Left cardiac atrium (tissue), 4 donors: Measurements from ENCODE around the gene SNU13. TPM values are rescaled to one million over a fixed set of nuclear protein-coding genes. Genes with fewer than 3 reads are reported as not detected.
A peak's percentile ranks its signal among the peaks of the same experiment; 100 is the strongest.
"Not testable (repeated sequence)": the region's sequence is repeated elsewhere in the genome, so short reads cannot be mapped to it uniquely, and the experiment has no call there.

Experiments used
- ATAC-seq, 2 donors: fragments of 200-7000 bp; cut with Tn5 transposase; one replicate each; pipeline ENCODE4 v1.9.1; 2020; ENCODE audit warnings: mild to moderate bottlenecking in 2 of 2, moderate library complexity in 2 of 2
- DNase-seq: peaks from one replicate; pipeline ENCODE4 v3.0.0-alpha.2; 2020
- intact Hi-C, 2 donors: fragments of 100-400 bp; cut with DNase I; formaldehyde crosslinking; loops; one replicate each; pipeline versions ENCODE4 v1.14.1 to v1.15.1; 2022 to 2023
- total RNA-seq, 2 donors: library from RNA; stranded (reverse); fragmentation: NEBNext Ultra II Directional; extraction: Animal tissue kit (Norgen Biotek cat#: 25700); gene quantifications; one replicate each; pipeline ENCODE4 v1.2.1, GENCODE V29; 2021
- donor health status: DM: no; HTN: yes; CAD: no.
- donor health status: DM: no; HTN: yes; CAD: no; lungs with severe emphysema.
- donor health status: DM: yes; HTN: yes; CAD: no.
- donor health status: Dilated cardiomyopathy.

Gene SNU13
- total RNA-seq, 2 donors from 2014 or later: 178 to 226 TPM

DNA sequence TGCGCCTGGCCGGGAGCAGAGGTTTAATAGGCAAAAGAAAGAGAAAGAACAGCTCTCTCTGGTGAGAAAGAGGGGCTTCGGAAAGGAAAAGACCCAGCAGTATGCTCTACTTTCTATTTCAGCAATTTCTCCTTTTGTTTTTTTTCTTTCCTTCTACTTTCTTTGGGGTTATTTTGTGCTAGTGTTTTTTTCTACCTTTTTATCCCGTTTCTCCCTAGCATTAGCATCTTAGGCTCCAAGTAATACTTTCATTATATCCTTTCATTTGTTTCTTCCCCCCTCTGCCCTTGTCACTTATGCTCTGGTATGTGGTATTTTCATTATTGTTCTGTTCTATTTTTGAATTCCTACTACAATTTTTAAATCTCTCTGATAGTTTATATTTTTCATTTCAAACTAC lies 4.5 kb downstream of the SNU13 start:
- ATAC-seq (no peak), DNase-seq (no peak)
- intact Hi-C loops: no loop called here

DNA sequence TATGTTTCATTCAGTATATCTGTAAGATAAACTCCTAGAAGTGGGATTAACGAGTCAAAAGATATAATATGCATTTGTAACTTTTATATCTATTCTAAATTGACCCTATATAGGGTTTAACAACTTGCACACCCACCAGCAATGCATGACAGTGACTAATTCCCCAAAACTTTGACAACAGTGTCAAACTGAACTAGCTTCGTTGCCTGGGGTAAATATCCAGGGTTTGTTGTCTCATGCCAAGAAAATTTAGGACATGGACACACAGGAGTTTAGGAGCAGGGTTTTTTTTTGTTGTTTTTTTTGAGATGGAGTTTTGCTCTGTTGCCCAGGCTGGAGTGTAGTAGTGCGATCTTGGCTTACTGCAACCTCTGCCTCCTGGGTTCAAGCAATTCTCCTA lies 5.1 kb downstream of the SNU13 start:
- intact Hi-C loops: no loop called here
- ATAC-seq (no peak), DNase-seq (no peak)

DNA sequence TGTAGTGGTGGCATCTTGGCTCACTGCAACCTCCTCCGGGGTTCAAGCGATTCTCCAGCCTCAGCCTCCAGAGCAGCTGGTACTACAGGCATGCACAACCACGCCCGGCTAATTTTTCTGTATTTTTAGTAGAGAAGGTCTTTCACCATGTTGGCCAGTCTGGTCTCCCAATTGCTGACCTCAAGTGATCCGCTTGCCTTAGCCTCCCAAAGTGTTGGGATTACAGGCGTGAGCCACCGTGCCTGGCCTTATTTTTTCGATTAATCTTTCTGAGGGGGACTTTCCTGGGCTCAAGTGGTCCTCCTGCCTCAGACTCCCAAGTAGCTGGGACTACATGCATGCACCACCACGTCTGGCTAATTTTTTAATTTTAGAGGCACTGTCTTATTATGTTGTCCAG lies 5.6 kb downstream of the SNU13 start:
- intact Hi-C loops: no loop called here
- DNase-seq (no peak), ATAC-seq (no peak)

DNA sequence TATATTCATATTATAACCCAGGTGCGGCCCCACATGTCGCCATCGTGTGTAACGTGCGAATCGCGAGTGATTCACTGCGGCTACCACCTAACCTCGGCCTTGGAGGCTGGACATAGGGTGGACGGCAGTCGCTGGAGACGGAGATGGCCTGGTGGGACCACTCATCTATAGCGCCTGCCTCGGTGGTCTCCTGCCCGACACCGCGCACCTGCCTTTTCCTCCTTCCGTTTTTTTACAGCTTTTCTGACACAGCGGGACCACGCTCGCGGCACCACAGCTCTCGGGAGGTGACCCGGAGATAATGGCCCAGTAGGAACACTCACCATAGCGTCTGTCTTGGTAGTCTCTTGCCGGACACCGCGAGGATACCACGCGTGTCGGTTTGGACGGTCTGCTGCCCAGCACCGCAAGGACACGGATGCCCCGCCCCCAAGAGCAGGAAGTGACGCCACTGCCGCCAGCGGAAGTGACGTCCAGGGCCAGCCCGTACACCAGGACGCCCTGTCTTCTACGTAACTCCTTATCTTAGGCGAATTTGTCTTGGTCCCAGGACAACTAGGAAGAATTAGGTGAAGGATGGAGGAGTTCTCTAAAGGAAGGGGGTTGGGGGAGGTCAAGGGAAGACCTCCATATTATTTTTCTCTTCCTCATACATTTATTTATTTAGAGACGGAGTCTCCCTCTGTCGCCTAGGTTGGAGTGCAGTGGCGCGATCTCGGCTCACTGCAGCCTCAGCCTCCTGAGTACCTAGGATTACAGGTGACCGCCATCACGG lies 6.4 kb downstream of the SNU13 start:
- peak; percentile 97 to 98 for ATAC-seq

DNA sequence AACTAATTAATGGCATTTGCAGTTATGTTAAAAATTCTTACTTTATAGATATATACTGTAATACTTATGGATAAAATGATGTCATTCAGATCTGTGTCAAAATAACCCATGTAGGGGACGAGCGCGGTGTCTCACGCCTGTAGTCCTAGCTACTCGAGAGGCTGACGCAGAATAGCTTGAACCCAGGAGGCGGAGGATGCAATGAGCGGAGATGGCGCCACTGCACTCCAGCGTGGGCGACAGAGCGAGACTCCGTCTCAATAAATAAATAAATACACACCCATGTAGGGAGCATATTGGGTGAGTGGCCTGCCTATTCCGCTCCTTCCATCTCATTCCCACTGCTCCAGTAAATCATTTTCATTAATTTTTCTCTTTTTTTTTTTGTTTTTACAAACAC lies 7.1 kb downstream of the SNU13 start:
- intact Hi-C loops: no loop called here
- ATAC-seq: peak; percentile 16 to 31
- no peak for DNase-seq

More for the DNA sequence above, 6.4 kb downstream of the SNU13 start:
- peak; percentile 87 for DNase-seq
- intact Hi-C loops: no loop called here

DNA sequence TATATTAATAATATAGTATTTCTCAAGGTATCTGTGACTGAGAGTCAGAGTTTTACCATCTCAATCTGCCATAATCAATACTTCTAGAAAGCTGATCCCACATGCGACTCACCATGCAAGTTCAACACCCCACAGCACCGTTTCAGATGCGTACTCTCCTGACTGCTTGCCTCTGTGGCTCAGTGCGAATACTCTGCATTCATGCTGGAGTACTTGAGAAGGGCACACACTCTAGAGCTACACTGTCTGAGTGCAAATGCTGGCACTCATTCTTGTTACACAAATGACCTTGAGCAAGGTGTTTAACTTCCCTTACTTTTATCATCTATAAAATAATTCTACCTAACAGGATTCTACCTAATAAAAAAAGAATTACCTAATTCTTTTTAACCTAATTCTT lies 12.5 kb downstream of the SNU13 start:
- no peak for DNase-seq
- intact Hi-C loops: no loop called here
- ATAC-seq: peak; percentile 56 to 60

DNA sequence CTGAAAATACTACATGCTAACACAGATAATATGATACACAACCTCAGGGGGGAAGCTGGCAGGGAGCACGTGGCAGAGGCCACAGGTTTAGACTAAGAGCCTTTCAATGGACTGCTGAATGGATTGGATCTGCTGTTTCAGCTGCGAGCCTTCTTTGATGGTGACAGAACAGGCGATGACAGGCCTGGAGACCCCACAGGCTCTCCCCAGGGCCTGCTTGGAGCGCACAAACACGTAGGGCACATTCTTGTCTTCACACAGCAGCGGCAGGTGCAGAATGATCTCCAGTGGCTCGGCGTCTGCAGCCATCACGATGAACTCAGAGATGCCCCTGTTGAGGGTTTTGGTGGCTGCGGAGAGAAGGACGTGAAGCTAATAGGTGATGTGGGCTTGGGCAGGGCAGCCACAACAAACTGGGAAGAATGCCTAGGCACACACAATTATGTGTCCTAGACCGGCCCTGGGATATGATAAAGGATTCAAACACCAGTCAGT lies 13.8 kb downstream of the SNU13 start:
- peak; percentile 21 to 46 for ATAC-seq
- DNase-seq: no peak
- intact Hi-C loops: no loop called here

DNA sequence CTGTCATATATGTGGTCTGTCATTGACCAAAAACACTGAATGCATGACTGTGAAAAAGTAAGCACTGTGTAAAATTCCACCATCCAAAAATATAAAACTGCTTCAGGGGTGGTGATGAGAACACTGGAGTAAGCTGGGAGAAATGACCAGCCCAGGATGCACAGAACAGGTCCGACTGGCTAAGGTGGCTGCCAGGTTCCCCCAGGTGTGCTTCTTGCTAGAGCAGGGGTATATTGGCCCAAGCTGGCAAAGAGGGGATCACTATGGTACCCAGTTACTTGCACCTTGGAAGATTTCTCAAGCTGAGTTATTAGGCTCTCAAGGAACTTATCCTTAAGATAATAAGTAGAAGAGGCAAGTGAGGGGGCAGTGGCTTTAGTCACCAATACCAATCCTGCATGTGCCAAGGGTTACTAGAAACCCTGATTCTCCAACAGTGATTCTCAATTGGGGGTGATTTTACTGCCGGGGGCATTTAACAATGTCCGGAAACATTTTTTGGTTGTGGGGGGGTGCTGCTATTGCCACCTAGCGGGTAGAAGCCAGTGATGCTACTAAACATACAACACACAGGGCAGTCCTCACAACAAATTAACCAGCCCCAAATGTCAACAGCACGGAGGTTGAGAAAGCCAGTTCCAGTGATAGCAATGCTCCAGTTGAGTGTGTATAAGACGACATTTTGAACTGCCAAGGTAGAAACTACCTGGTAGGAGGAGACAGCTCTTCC lies 15.7 kb downstream of the SNU13 start:
- ATAC-seq (no peak), DNase-seq (no peak)
- intact Hi-C loops: no loop called here

DNA sequence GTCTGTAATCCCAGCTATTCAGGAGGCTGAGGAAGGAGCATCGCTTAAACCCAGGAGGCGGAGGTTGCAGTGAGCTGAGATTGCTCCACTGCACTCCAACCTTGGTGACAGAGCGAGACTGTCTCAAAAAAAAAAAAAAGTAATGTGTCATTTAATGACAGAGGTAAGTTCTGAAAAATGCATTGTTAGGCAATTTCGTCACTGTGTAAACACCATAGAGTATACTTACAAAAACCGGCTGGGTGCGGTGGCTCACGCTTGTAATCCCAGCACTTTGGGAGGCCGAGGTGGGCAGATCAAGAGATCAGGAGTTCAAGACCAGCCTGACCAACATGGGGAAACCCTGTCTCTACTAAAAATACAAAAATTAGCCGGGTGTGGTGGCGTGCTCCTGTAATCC lies 16.6 kb downstream of the SNU13 start:
- intact Hi-C loops, DNase-seq, ATAC-seq: not testable (repeated sequence)

DNA sequence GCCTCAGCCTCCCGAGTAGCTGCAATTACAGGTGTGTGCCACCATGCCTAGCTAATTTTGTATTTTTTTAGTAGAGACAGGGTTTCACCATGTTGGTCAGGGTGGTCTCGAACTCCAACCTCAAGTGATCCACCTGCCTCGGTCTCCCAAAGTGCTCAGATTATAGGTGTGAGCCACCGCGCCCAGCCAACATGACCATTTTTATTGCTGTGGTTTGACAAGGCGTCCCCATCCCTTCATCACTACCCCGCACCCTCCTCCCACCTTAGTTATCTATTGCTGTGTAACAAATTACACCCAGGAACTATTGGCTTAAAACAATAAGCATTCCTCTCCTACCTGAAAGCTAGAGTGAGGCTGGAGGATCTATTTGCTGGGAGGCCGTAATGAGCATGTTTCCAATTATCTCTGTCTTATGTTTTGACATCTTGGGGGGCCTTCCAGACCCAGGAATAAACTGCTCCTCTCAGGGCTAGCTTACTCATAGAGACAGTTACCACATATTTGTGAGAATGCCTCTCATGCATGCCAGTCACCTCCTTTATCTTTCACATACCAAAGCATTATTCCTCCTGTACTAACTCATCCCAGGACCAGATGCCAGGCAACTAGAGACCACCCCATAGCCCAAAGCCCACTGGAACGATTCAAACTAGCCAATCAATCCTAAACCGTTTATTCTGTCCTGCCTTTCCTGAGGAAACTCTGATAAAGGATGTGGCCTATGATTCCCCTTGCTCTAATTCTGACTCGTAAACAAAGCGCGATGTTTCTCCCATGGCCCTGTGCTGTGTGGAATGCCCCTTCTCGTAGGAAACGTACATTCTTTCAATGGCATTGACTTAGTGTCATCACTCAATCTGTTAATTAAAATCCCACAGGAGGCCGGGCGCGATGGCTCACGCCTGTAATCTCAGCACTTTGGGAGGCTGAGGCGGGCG lies 19.4 kb downstream of the SNU13 start:
- intact Hi-C loops: no loop called here
- ATAC-seq (no peak), DNase-seq (no peak)

DNA sequence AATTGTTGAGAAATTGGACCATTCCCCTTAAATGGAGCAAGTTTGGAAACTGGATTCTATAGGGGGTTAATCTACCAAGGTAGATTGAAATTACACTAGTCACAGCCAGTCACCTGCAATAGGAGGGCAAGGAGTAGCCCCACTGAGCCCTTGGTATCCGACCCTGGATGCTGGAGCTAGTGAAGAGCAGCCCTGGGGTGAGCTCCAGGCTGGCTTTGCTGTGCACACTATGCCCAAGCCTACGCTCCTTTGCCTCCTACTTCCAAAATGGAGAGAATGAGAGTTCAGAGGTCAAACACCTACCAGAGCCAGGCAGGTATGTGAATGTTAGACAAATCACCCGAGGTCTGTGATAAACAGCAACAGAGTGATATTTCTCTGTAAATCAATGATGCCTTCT lies 23.7 kb downstream of the SNU13 start:
- ATAC-seq (no peak), DNase-seq (no peak)
- intact Hi-C loops: no loop called here

DNA sequence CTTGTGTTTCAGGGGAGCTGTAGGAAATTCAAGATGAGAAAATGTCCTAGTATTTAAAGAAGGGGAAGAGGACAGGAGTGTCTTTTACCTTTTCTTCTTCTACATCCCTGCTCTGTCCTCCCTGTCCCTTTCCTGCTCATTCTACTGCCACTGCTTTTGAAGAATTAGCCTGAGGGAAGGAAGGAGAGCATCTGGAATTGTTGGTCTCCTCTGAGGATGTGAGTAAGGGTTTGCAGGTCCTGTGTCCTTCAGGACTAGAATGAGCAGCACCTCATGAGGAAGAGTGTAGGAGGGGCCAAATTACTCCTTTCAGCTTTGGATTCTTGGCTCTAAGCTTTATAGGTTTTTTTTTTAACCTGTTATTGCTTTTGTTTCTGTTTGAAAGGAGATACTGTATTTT lies 24.2 kb downstream of the SNU13 start:
- ATAC-seq (no peak), DNase-seq (no peak)
- intact Hi-C loops: no loop called here

DNA sequence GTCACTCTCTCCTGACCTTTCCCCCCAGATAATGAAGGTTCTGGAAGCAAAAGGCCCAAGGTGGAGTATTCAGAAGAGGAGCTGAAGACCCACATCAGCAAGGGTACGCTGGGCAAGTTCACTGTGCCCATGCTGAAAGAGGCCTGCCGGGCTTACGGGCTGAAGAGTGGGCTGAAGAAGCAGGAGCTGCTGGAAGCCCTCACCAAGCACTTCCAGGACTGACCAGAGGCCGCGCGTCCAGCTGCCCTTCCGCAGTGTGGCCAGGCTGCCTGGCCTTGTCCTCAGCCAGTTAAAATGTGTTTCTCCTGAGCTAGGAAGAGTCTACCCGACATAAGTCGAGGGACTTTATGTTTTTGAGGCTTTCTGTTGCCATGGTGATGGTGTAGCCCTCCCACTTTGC lies 25.1 kb downstream of the SNU13 start:
- DNase-seq, intact Hi-C loops, ATAC-seq: not testable (repeated sequence)

DNA sequence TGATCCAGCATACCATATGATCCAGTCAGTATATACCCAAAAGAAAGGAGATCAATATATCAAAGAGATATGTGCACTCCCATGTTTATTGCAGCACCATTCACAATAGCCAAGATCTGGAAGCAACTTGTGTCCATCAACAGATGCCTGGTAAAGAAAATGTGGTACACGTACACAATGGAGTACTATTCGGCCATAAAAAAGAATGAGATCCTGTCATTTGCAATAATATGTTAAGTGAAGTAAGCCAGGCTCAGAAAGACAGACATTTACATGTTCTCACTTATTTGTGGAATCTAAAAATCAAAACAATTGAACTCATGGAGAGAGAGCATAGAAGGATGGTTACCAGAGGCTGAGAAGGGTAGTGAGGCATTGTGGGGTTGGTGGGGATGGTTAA lies 27.0 kb downstream of the SNU13 start:
- ATAC-seq (no peak), DNase-seq (no peak)
- intact Hi-C loops: no loop called here

DNA sequence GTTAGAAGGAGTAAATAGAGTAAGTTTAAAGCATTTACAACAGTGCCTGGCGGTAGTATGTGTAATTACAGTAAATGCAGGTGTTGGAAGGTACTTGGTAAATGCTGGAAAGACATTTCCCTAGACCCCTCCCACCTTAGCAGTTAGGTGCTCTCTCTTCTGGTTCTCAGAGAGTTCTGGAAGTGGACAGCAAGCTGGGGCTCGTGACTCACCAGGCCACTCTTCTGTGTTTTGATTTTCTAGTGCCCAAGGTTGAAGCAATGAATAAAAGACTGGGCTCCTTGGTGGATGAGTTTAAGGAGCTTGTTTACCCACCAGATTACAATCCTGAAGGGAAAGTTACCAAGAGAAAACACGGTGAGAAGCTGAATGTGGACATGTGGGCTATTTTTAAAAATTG lies 27.6 kb downstream of the SNU13 start:
- ATAC-seq: peak in 1 of 2 donors; percentile 10
- intact Hi-C loops: no loop called here
- no peak for DNase-seq

DNA sequence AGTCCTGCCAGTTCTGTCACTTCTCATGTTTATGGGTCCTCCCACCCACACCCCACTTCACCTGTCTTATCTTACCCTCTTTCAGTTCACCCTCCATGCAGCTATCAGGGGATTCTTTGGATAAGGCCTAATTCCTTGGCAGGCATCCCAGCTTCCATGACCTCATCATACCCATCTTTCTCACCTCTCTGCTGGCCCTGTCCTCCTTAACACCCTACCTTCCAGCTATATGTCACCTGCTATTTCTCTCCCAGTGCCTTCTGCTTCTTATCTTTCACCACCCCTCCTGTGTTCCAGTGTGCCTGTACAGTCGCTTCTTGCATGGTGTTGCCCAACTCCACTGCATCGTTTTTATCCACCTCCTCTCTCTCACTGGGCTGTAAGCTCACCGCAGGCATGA lies 28.3 kb downstream of the SNU13 start:
- peak; percentile 67 for DNase-seq
- intact Hi-C loops: no loop called here
- ATAC-seq: peak; percentile 93 to 94

DNA sequence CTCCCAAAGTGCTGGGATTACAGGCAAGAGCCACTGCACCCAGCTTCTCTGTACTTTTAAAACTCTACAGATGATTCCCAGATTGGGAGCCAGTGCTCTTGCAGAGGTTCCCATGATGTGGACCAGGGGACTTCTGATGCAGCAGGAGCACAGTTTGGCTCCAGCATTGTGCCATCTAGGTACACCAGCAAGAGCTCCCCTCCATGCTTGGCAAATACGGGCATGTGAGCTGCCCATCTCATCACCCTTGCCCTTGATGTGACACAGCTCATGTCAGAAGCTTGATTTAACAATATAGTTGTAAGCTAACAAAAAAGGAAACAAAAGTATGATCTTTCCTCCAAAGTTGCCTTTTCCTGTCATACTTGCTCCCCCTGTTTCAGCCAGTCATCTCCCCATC lies 28.7 kb downstream of the SNU13 start:
- ATAC-seq: peak; percentile 70 to 73
- intact Hi-C loops: no loop called here
- no peak for DNase-seq

DNA sequence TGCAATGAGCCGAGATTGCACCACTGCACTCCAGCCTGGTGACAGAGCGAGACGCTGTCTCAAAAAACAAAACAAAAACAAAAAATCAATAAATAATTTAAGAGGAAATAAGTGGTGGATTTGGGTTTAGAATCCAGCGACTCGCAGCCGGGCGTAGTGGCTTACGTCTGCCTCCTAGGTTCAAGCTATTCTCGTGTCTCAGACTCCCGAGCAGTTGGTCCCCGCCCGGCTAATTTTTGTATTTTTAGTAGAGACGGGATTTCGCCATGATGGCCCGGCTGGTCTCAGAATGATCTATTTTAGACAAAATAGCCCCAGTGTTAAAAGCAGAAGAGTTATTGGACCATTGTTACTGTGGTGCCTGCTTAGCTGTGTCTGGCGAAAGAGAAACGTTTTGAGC lies 29.8 kb downstream of the SNU13 start:
- ATAC-seq (no peak), DNase-seq (no peak)
- intact Hi-C loops: no loop called here

DNA sequence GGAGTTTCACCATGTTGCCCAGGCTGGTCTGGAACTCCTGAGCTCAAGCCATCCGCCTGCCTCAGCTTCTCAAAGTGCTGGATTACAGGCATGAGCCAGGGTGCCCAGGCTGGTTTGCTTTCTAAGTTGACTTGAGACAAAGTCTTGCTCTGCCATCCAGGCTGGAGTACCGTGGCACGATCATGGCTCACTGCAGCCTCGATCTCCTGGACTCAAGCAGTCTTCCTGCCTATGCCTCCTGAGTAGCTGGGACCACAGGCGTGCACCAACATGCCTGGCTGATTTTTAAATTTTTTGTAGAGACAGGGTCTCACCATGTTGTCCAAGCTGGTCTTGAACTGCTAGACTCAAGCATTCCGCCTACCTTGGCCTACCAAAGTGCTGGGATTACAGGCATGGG lies 31.0 kb downstream of the SNU13 start:
- ATAC-seq: no peak
- no peak for DNase-seq

DNA sequence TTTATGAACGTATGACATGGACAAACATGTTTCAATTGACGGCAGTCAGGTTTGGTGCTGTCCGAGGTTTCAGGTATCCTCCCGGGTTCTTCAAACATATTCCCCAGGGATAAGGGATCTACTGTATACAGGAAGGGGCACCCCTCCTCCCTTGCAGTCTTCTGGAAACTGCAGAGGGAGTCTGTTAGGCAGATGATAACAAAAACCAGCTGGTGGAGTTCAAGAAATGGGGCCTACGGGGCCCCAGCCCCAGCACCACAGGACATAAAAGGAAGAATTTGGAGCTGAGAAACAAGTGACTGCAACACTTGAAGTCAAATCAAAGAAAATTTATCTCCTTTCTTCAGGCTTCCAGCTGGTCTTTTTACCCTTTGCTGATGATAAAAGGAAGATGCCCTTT lies 32.1 kb downstream of the SNU13 start:
- DNase-seq (no peak), ATAC-seq (no peak)
- intact Hi-C loops: no loop called here

More for the DNA sequence above, 31.0 kb downstream of the SNU13 start:
- intact Hi-C loops: no loop called here
